Naive thymus-derived CD8-positive, alpha-beta T cell (primary cell): ENCODE measurements around the gene ITGA1. TPM values are rescaled to one million over a fixed set of nuclear protein-coding genes. Genes with fewer than 3 reads are reported as not detected.
A peak's percentile ranks its signal among the peaks of the same experiment; 100 is the strongest.

Experiments used
- ATAC-seq, 2 donors: fragments of 150-1000 bp; cut with Tn5 transposase in 1 of 2; sonication (Bioruptor Pico), chemical (Tn5 transposase) in 1 of 2; 1 replicate in 1 of 2; 2 replicates in 1 of 2; pipeline ENCODE4 v1.10.0; 2021; ENCODE audit warnings: mild to moderate bottlenecking in 2 of 2, moderate library complexity in 2 of 2
- POLR2A ChIA-PET: fragments of 350-600 bp; sonication (Branson Sonifier 250); formaldehyde crosslinking; loops from one replicate; lab custom pipeline; 2021; ENCODE audit warnings: antibody characterized with exemption; lab: Charles Lee
- DNase-seq, 10 donors: peaks; one replicate each; pipeline versions ENCODE4 v3.0.0 to v3.0.0-alpha.2; 2020 to 2022
- H3K27ac Mint-ChIP-seq, 10 donors: one replicate each; pipeline ENCODE4 v1.8.0; 2020 to 2022; ENCODE audit warnings: mild to moderate bottlenecking in 10 of 10, mixed read lengths in 10 of 10, moderate library complexity in 4 of 10, inconsistent platforms in 1 of 10
- H3K27me3 Mint-ChIP-seq, 5 donors: one replicate each; pipeline ENCODE4 v1.8.0; 2021 to 2022; ENCODE audit warnings: mixed read lengths in 5 of 5
- H3K36me3 Mint-ChIP-seq, 3 donors: one replicate each; pipeline ENCODE4 v1.8.0; 2020 to 2022; ENCODE audit warnings: mixed read lengths in 3 of 3, mild to moderate bottlenecking in 2 of 3, inconsistent platforms in 1 of 3
- H3K4me1 Mint-ChIP-seq, 4 donors: one replicate each; pipeline ENCODE4 v1.8.0; 2021 to 2022; ENCODE audit warnings: mixed read lengths in 4 of 4
- H3K4me3 Mint-ChIP-seq, 10 donors: one replicate each; pipeline ENCODE4 v1.8.0; 2020 to 2022; ENCODE audit warnings: mild to moderate bottlenecking in 10 of 10, mixed read lengths in 10 of 10, moderate library complexity in 6 of 10, inconsistent platforms in 1 of 10
- H3K9me3 Mint-ChIP-seq, 9 donors: one replicate each; pipeline ENCODE4 v1.8.0; 2020 to 2022; ENCODE audit warnings: mixed read lengths in 9 of 9, mild to moderate bottlenecking in 3 of 9, inconsistent platforms in 1 of 9, moderate library complexity in 1 of 9
- polyA plus RNA-seq, 3 donors: library from polyadenylated mRNA; unstranded; fragments of 300-500 nt; fragmentation: Illumina TruSeq; gene quantifications; one replicate each; pipeline ENCODE4 v1.2.3, GENCODE V29; 2021
- total RNA-seq, 8 experiments: library from RNA in 2 of 8; stranded (reverse) in 2 of 8; gene quantifications; one replicate each; pipeline ENCODE4 v1.2.3 and lab custom pipeline; 2021 to 2026

ITGA1 gene
- total and polyA plus RNA-seq, 5 experiments from 2014 or later: 0.27 to 4.6 (median 1.1) TPM

- Mint-ChIP-seq H3K9me3 (peaks cover 0 to 12% (median 8%) of the 10 kb centered on the region in 9 donors), H3K27ac (no peak overlapping the region), H3K27me3 (peaks cover 0 to 2% (median 0%) of the 10 kb centered on the region in 5 donors), H3K4me3 (no peak overlapping the region), H3K36me3 (peaks cover 0 to 10% (median 9%) of the 10 kb centered on the region in 3 donors), H3K4me1 (peaks cover 0 to 2% (median 0%) of the 10 kb centered on the region in 4 donors)
- no peak for ATAC-seq
- DNase-seq: no peak
- POLR2A ChIA-PET: no interaction called here
Measured at GRCh38 chr5:52897238-52897614, 109.5 kb downstream of the ITGA1 start.

GRCh38 chr5:52898961-52899680 is 111.4 kb downstream of the ITGA1 start:
- ATAC-seq: no peak
- H3K27ac Mint-ChIP-seq: no peak overlapping the region
- H3K27me3 Mint-ChIP-seq: peaks cover 0 to 1% (median 0%) of the 10 kb centered on the region in 5 donors
- no peak overlapping the region for H3K4me3 Mint-ChIP-seq
- H3K9me3 Mint-ChIP-seq: peaks cover 0 to 18% (median 11%) of the 10 kb centered on the region in 9 donors
- DNase-seq: no peak
- peaks cover 0 to 18% (median 13%) of the 10 kb centered on the region in 3 donors for H3K36me3 Mint-ChIP-seq
- peaks cover 0 to 2% (median 0%) of the 10 kb centered on the region in 4 donors for H3K4me1 Mint-ChIP-seq
- POLR2A ChIA-PET: no interaction called here

GRCh38 chr5:52903142-52903541 is 115.4 kb downstream of the ITGA1 start:
- ATAC-seq: no peak
- H3K9me3 Mint-ChIP-seq: peaks cover 0 to 18% (median 11%) of the 10 kb centered on the region in 9 donors

GRCh38 chr5:52906343-52906742 is 118.6 kb downstream of the ITGA1 start:
- H3K27ac Mint-ChIP-seq: no peak overlapping the region
- POLR2A ChIA-PET: no interaction called here
- peaks cover 0 to 12% (median 8%) of the 10 kb centered on the region in 3 donors for H3K36me3 Mint-ChIP-seq
- DNase-seq (no peak), ATAC-seq (no peak)
- H3K4me1 Mint-ChIP-seq: peaks cover 0 to 8% (median 3%) of the 10 kb centered on the region in 4 donors
- peaks cover 0 to 11% (median 7%) of the 10 kb centered on the region in 9 donors for H3K9me3 Mint-ChIP-seq
- H3K27me3 Mint-ChIP-seq: peaks cover 0 to 1% (median 0%) of the 10 kb centered on the region in 5 donors
- H3K4me3 Mint-ChIP-seq: no peak overlapping the region

More at GRCh38 chr5:52903142-52903541, 115.4 kb downstream of the ITGA1 start:
- Mint-ChIP-seq H3K4me1 (peaks cover 0 to 8% (median 3%) of the 10 kb centered on the region in 4 donors), H3K4me3 (no peak overlapping the region), H3K36me3 (peaks cover 0 to 18% (median 13%) of the 10 kb centered on the region in 3 donors), H3K27me3 (peaks cover 0 to 1% (median 0%) of the 10 kb centered on the region in 5 donors), H3K27ac (peak overlapping the region in 1 of 10 donors; percentile 15)
- POLR2A ChIA-PET: no interaction called here
- no peak for DNase-seq

GRCh38 chr5:52906845-52907244 is 119.1 kb downstream of the ITGA1 start:
- Mint-ChIP-seq H3K27ac (no peak overlapping the region), H3K36me3 (peaks cover 0 to 9% (median 6%) of the 10 kb centered on the region in 3 donors), H3K9me3 (peaks cover 0 to 8% (median 5%) of the 10 kb centered on the region in 9 donors), H3K27me3 (peaks cover 0 to 1% (median 0%) of the 10 kb centered on the region in 5 donors), H3K4me3 (no peak overlapping the region), H3K4me1 (peaks cover 0 to 8% (median 3%) of the 10 kb centered on the region in 4 donors)
- POLR2A ChIA-PET: no interaction called here
- no peak for DNase-seq
- no peak for ATAC-seq

GRCh38 chr5:52909192-52909591 is 121.5 kb downstream of the ITGA1 start:
- ATAC-seq: no peak
- Mint-ChIP-seq H3K27me3 (no peaks in the 10 kb centered on the region), H3K36me3 (no peaks in the 10 kb centered on the region), H3K27ac (no peak overlapping the region), H3K4me1 (peaks cover 0 to 8% (median 3%) of the 10 kb centered on the region in 4 donors), H3K9me3 (no peaks in the 10 kb centered on the region), H3K4me3 (no peak overlapping the region)
- DNase-seq: no peak
- POLR2A ChIA-PET: interaction anchor here (0.7 kb wide), 2 partner anchors 54 to 205 kb away, joined by 3 read pairs; no protein-coding TSS in a partner anchor

GRCh38 chr5:52910071-52910470 is 122.4 kb downstream of the ITGA1 start:
- no peak overlapping the region for H3K4me3 Mint-ChIP-seq
- no peaks in the 10 kb centered on the region for H3K27me3 Mint-ChIP-seq
- H3K27ac Mint-ChIP-seq: no peak overlapping the region
- POLR2A ChIA-PET: no interaction called here
- peaks cover 2 to 8% (median 6%) of the 10 kb centered on the region in 4 donors for H3K4me1 Mint-ChIP-seq
- no peaks in the 10 kb centered on the region for H3K9me3 Mint-ChIP-seq
- no peaks in the 10 kb centered on the region for H3K36me3 Mint-ChIP-seq
- no peak for DNase-seq
- no peak for ATAC-seq

GRCh38 chr5:52915176-52915875 is 127.6 kb downstream of the ITGA1 start:
- POLR2A ChIA-PET: interaction anchor here (0.9 kb wide), 1 partner anchor 222 kb away, joined by 5 read pairs; no protein-coding TSS in a partner anchor
- DNase-seq: peak; percentile 6 to 77 (median 47)

GRCh38 chr5:52920929-52921328 is 133.2 kb downstream of the ITGA1 start:
- H3K27ac Mint-ChIP-seq: no peak overlapping the region
- DNase-seq: no peak
- POLR2A ChIA-PET: no interaction called here
- no peaks in the 10 kb centered on the region for H3K9me3 Mint-ChIP-seq
- peaks cover 0 to 10% (median 4%) of the 10 kb centered on the region in 5 donors for H3K27me3 Mint-ChIP-seq
- no peak overlapping the region for H3K4me3 Mint-ChIP-seq
- ATAC-seq: no peak
- H3K4me1 Mint-ChIP-seq: peaks cover 0 to 5% (median 0%) of the 10 kb centered on the region in 4 donors
- no peaks in the 10 kb centered on the region for H3K36me3 Mint-ChIP-seq

More at GRCh38 chr5:52915176-52915875, 127.6 kb downstream of the ITGA1 start:
- ATAC-seq: peak; percentile 90 to 96
- H3K4me1 Mint-ChIP-seq: peaks cover 2 to 11% (median 5%) of the 10 kb centered on the region in 4 donors
- no peaks in the 10 kb centered on the region for H3K27me3 Mint-ChIP-seq
- H3K4me3 Mint-ChIP-seq: peak overlapping the region; percentile 23 to 74 (median 68)
- no peak overlapping the region for H3K27ac Mint-ChIP-seq
- no peaks in the 10 kb centered on the region for H3K36me3 Mint-ChIP-seq
- no peaks in the 10 kb centered on the region for H3K9me3 Mint-ChIP-seq

GRCh38 chr5:52922384-52922783 is 134.7 kb downstream of the ITGA1 start:
- Mint-ChIP-seq H3K9me3 (no peaks in the 10 kb centered on the region), H3K36me3 (no peaks in the 10 kb centered on the region), H3K4me3 (no peak overlapping the region), H3K27me3 (peaks cover 0 to 10% (median 4%) of the 10 kb centered on the region in 5 donors), H3K4me1 (peaks cover 0 to 5% (median 0%) of the 10 kb centered on the region in 4 donors), H3K27ac (no peak overlapping the region)
- ATAC-seq (no peak), DNase-seq (no peak)
- POLR2A ChIA-PET: no interaction called here

- Mint-ChIP-seq H3K9me3 (no peaks in the 10 kb centered on the region), H3K27ac (peak overlapping the region in 1 of 10 donors; percentile 16), H3K27me3 (peaks cover 0 to 10% (median 4%) of the 10 kb centered on the region in 5 donors), H3K4me3 (no peak overlapping the region), H3K4me1 (peaks cover 0 to 5% (median 0%) of the 10 kb centered on the region in 4 donors), H3K36me3 (no peaks in the 10 kb centered on the region)
- no peak for DNase-seq
- ATAC-seq: no peak
- POLR2A ChIA-PET: no interaction called here
Measured at GRCh38 chr5:52924456-52924855, 136.7 kb downstream of the ITGA1 start.

- Mint-ChIP-seq H3K4me1 (peaks cover 0 to 5% (median 0%) of the 10 kb centered on the region in 4 donors), H3K36me3 (no peaks in the 10 kb centered on the region), H3K4me3 (no peak overlapping the region), H3K27ac (no peak overlapping the region), H3K27me3 (peaks cover 0 to 10% (median 4%) of the 10 kb centered on the region in 5 donors), H3K9me3 (no peaks in the 10 kb centered on the region)
- no peak for ATAC-seq
- DNase-seq: no peak
- POLR2A ChIA-PET: no interaction called here
Measured at GRCh38 chr5:52925001-52925400, 137.3 kb downstream of the ITGA1 start.
